HepG2 (cell line): Measurements from ENCODE around the gene NXN. TPM values are rescaled to one million over a fixed set of nuclear protein-coding genes. Genes with fewer than 3 reads are reported as not detected.

Experiments
- ATAC-seq: fragments of 200-7000 bp; cut with Tn5 transposase; 3 replicates; pipeline ENCODE4 v1.9.1; 2020; ENCODE audit warnings: mild to moderate bottlenecking, moderate library complexity
- BruUV-seq: library from RNA; stranded (reverse); fragments of 400-500 nt; replicated peaks from 2 replicates; lab custom pipeline; 2021; lab: Mats Ljungman, UMichigan
- CTCF ChIA-PET: fragments of 300-600 bp; formaldehyde crosslinking; extraction: SDS; loops from one replicate; lab custom pipeline; 2021; ENCODE audit warnings: low total read pairs, inconsistent platforms, low intra/inter-chr PET ratio; lab: Yijun Ruan, JAX
- POLR2A ChIA-PET: fragments of 350-600 bp; sonication (Branson Sonifier 250); formaldehyde crosslinking; loops from one replicate; lab custom pipeline; 2020; ENCODE audit warnings: antibody characterized with exemption, inconsistent platforms; lab: Yijun Ruan, JAX
- DNase-seq: peaks from one replicate; pipeline ENCODE4 v3.0.0-alpha.2; 2015; ENCODE audit warnings: low spot score
- FAIRE-seq: peaks from 3 replicates; lab custom pipeline; 2011; peaks lifted over from hg19 to GRCh38; lab: Jason Lieb, UNC
- H2AFZ ChIP-seq: one replicate; pipeline ENCODE4 v1.6.1; 2011; ENCODE audit warnings: low read length, inconsistent platforms
- H3K27ac ChIP-seq: fragments of 300-600 bp; 3 replicates; pipeline ENCODE4 v1.8.0; 2011; ENCODE audit warnings: mixed run types, mild to moderate bottlenecking, mixed read lengths, low read length, inconsistent platforms; ENCODE audit not compliant: insufficient read depth; ENCODE audit errors: extremely low read length
- H3K27me3 ChIP-seq, 2 experiments: fragments of 200-600 bp in 1 of 2; 2 replicates in 1 of 2; 3 replicates in 1 of 2; pipeline versions ENCODE4 v1.6.0 to v1.8.0; 2011; ENCODE audit warnings: low read length in 2 of 2, mild to moderate bottlenecking in 2 of 2, moderate library complexity in 2 of 2, inconsistent platforms in 1 of 2; ENCODE audit not compliant: insufficient read depth in 2 of 2, control insufficient read depth in 1 of 2
- H3K36me3 ChIP-seq, 2 experiments: fragments of 200-600 bp in 1 of 2; replicated peaks in 1 of 2; 2 replicates in 1 of 2; 3 replicates in 1 of 2; pipeline versions ENCODE4 v1.5.1 to v1.8.0; 2011; ENCODE audit warnings: low read length in 2 of 2, inconsistent platforms in 1 of 2; ENCODE audit not compliant: insufficient read depth in 2 of 2, control insufficient read depth in 1 of 2
- H3K4me1 ChIP-seq: 2 replicates; pipeline ENCODE4 v1.5.1; 2012; ENCODE audit warnings: low read length, inconsistent platforms; ENCODE audit not compliant: insufficient read depth
- H3K4me2 ChIP-seq: 2 replicates; pipeline ENCODE4 v1.6.0; 2011; ENCODE audit warnings: low read depth, low read length, inconsistent platforms
- H3K4me3 ChIP-seq, 3 experiments: fragments of 200-600 bp in 1 of 3; sonication (generic), shearing (Covaris generic) in 1 of 3; replicated peaks in 1 of 3; 2 replicates each; pipeline ENCODE4 v1.5.1; 2011 to 2016; ENCODE audit warnings: low read length in 3 of 3, inconsistent platforms in 2 of 3, low read depth in 2 of 3, mild to moderate bottlenecking in 2 of 3, control low read depth in 1 of 3, mixed read lengths in 1 of 3; ENCODE audit not compliant: insufficient read depth in 1 of 3
- H3K79me2 ChIP-seq: one replicate; pipeline ENCODE4 v1.6.1; 2011; ENCODE audit warnings: low read length, inconsistent platforms; ENCODE audit not compliant: insufficient read depth
- H3K9ac ChIP-seq: 2 replicates; pipeline ENCODE4 v1.6.0; 2011; ENCODE audit warnings: mild to moderate bottlenecking, low read depth, low read length, inconsistent platforms; ENCODE audit not compliant: insufficient read depth
- H3K9me3 ChIP-seq: 2 replicates; pipeline ENCODE4 v1.5.1; 2012; ENCODE audit warnings: mild to moderate bottlenecking, low read length
- H4K20me1 ChIP-seq: 2 replicates; pipeline ENCODE4 v1.6.0; 2011; ENCODE audit warnings: inconsistent platforms, mild to moderate bottlenecking, low read length, moderate library complexity; ENCODE audit not compliant: insufficient read depth
- AGO1 ChIP-seq: fragments of 200-400 bp; formaldehyde crosslinking; IDR thresholded peaks from 2 replicates; pipeline ENCODE4 v1.6.1; 2017; ENCODE audit warnings: mild to moderate bottlenecking, low read depth, low read length, moderate library complexity; ENCODE audit not compliant: poor library complexity, severe bottlenecking
- CBX2 ChIP-seq, 2 experiments: fragments of 200-600 bp in 1 of 2; sonication (generic); formaldehyde crosslinking in 1 of 2; IDR thresholded peaks; 2 replicates each; pipeline versions ENCODE4 v1.7.0 to v1.8.1; 2018 to 2022; ENCODE audit warnings: low read depth in 2 of 2, low read length in 1 of 2, mild to moderate bottlenecking in 1 of 2, missing genetic modification reagents in 1 of 2
- FOXK2 ChIP-seq: fragments of 450-650 bp; IDR thresholded peaks from 2 replicates; pipeline ENCODE4 v1.6.1; 2016
- HIC2 ChIP-seq: sonication (generic); formaldehyde crosslinking; IDR thresholded peaks from 2 replicates; pipeline ENCODE4 v1.9.0; 2022; ENCODE audit warnings: low read depth, missing genetic modification reagents
- MTA1 ChIP-seq: sonication (generic); formaldehyde crosslinking; IDR thresholded peaks from 2 replicates; pipeline ENCODE4 v1.4.0; 2020; ENCODE audit warnings: missing genetic modification reagents, mild to moderate bottlenecking, borderline replicate concordance
- NFKB2 ChIP-seq: sonication (generic); formaldehyde crosslinking; IDR thresholded peaks from 2 replicates; pipeline ENCODE4 v1.4.0; 2020; ENCODE audit warnings: missing genetic modification reagents, borderline replicate concordance
- NR2F1 ChIP-seq, 2 experiments: fragments of 450-650 bp in 1 of 2; formaldehyde crosslinking in 1 of 2; IDR thresholded peaks; 2 replicates each; pipeline versions ENCODE4 v1.5.0 to v1.6.1; 2016 to 2020; ENCODE audit warnings: mild to moderate bottlenecking in 1 of 2, missing compliant biosample characterization in 1 of 2, missing genetic modification reagents in 1 of 2, moderate library complexity in 1 of 2
- PPARG ChIP-seq: conservative IDR thresholded peaks from 2 replicates; pipeline ENCODE4 v1.6.1; 2016; ENCODE audit warnings: missing biosample characterization, missing genetic modification reagents
- RARA ChIP-seq: IDR thresholded peaks from 2 replicates; pipeline ENCODE4 v1.6.1; 2016; ENCODE audit warnings: missing genetic modification reagents, missing compliant biosample characterization
- TCF12 ChIP-seq, 2 experiments: fragments of 450-650 bp in 1 of 2; sonication (generic) in 1 of 2; formaldehyde crosslinking in 1 of 2; IDR thresholded peaks; 2 replicates each; pipeline versions ENCODE4 v1.6.1 to v1.8.0; 2017 to 2022; ENCODE audit warnings: antibody characterized with exemption in 1 of 2, mild to moderate bottlenecking in 1 of 2, missing genetic modification reagents in 1 of 2, moderate library complexity in 1 of 2
- XRCC5 ChIP-seq: fragments of 200-400 bp; formaldehyde crosslinking; optimal IDR thresholded peaks from 2 replicates; pipeline ENCODE3; 2017; ENCODE audit warnings: mild to moderate bottlenecking, low read length
- ZBTB1 ChIP-seq: sonication (generic); formaldehyde crosslinking; IDR thresholded peaks from 2 replicates; pipeline ENCODE4 v1.4.0; 2020; ENCODE audit warnings: missing genetic modification reagents, borderline replicate concordance
- ZBTB8A ChIP-seq: sonication (generic); formaldehyde crosslinking; IDR thresholded peaks from 2 replicates; pipeline ENCODE4 v1.4.0; 2020; ENCODE audit warnings: mild to moderate bottlenecking, low read depth, missing genetic modification reagents, borderline replicate concordance
- ZMYM4 ChIP-seq: sonication (generic); formaldehyde crosslinking; IDR thresholded peaks from 2 replicates; pipeline ENCODE4 v1.8.1; 2023; ENCODE audit warnings: mild to moderate bottlenecking, missing genetic modification reagents
- WGBS: methylation state at CpG from one replicate; pipeline ENCODE4 v1.1.6; 2017; ENCODE audit warnings: low lambda C conversion rate; 5-methylcytosine and 5-hydroxymethylcytosine counted together
- in situ Hi-C: cut with HindIII; loops from 2 replicates; pipeline ENCODE4 v1.10.0; 2017; ENCODE audit warnings: low pct_unique_long_range_greater_than_20kb; ENCODE audit not compliant: extremely low pct_ligation_motif_present
- intact Hi-C: fragments of 100-400 bp; cut with micrococcal nuclease; formaldehyde crosslinking; loops from one replicate; pipeline ENCODE4 v1.10.0; 2022; ENCODE audit not compliant: unreplicated experiment
- polyA plus RNA-seq, 8 experiments: library from polyadenylated mRNA; depleted of rRNA in 3 of 8; stranded (reverse) in 7 of 8; unstranded in 1 of 8; fragments of >200 nt; fragmentation: Illumina TruSeq in 4 of 8; extraction: Trizol in 4 of 8; gene quantifications; 2 replicates each; pipeline versions ENCODE4 v1.2.1 to v1.2.3, GENCODE V29; 2011 to 2016; ENCODE audit warnings: low read depth in 4 of 8, missing spikeins in 1 of 8, mixed read lengths in 1 of 8; ENCODE audit not compliant: insufficient read depth in 1 of 8
- total RNA-seq, 5 experiments: library from RNA; depleted of rRNA; stranded (reverse); fragments of >200 nt; fragmentation: Illumina TruSeq; extraction: Trizol; gene quantifications; 2 replicates each; pipeline ENCODE4 v1.2.3, GENCODE V29; 2016; ENCODE audit warnings: low read depth in 1 of 5
- TF ChIP-seq, protein P1 (sequence below): sonication (generic); formaldehyde crosslinking; IDR thresholded peaks from 2 replicates; pipeline ENCODE4 v1.4.0; 2020; ENCODE audit warnings: mild to moderate bottlenecking, missing genetic modification reagents
- TF ChIP-seq, protein P2 (sequence below): IDR thresholded peaks from 2 replicates; pipeline ENCODE4 v1.6.1; 2016; ENCODE audit warnings: missing genetic modification reagents, missing compliant biosample characterization
- TF ChIP-seq, protein P3 (sequence below): sonication (generic); formaldehyde crosslinking; IDR thresholded peaks from 2 replicates; pipeline ENCODE4 v1.5.0; 2020; ENCODE audit warnings: mild to moderate bottlenecking, missing genetic modification reagents, borderline replicate concordance

The NXN gene
- total and polyA plus RNA-seq, 2 of the 13 experiments (the other 11 are each of a cell fraction or from before 2014, with no cell fraction given) = 22.2 to 24.3 TPM

- Histone ChIP-seq H3K36me3 (peaks cover 0 to 4% of the 10 kb centered on the region in 2 experiments; a peak in 1 of 5 replicates), H3K4me3 (no peak overlapping the region), H3K27ac (no peak overlapping the region), H2AFZ (no peak overlapping the region), H3K9ac (no peak overlapping the region), H3K4me1 (peaks cover 10% of the 10 kb centered on the region), H3K79me2 (peaks cover 2% of the 10 kb centered on the region), H4K20me1 (no peaks in the 10 kb centered on the region), H3K27me3 (no peaks in the 10 kb centered on the region), H3K4me2 (no peak overlapping the region), H3K9me3 (no peaks in the 10 kb centered on the region)
- POLR2A ChIA-PET = interaction anchor here (1.0 kb wide), 1 partner anchor 36 kb away, joined by 4 read pairs; the partner anchor contains the start of gene NXN
- no peak for ATAC-seq
- in situ Hi-C loops = no loop called here
- intact Hi-C loops = no loop called here
- FAIRE-seq = no peak
- no peak for DNase-seq
- 87% methylated on average over 14 of the region's 14 CpGs for WGBS
- BruUV-seq = no TSS peak
- CTCF ChIA-PET = no interaction called here
- TF ChIP-seq ZBTB8A = no peak
- TF ChIP-seq CBX2 (IDR thresholded peaks at IDR 0.05; ENCODE audit: low read depth, low read length) = no peak
- no peak for TF ChIP-seq CBX2 (CRISPR knock-in tag; IDR thresholded peaks at IDR 0.05; ENCODE audit: low read depth)
- TF ChIP-seq RARA (CRISPR knock-in tag) = no peak
- no peak for TF ChIP-seq NFKB2
- no peak for TF ChIP-seq NR2F1 (CRISPR knock-in tag; IDR thresholded peaks at IDR 0.05)
- TF ChIP-seq TCF12 (IDR thresholded peaks at IDR 0.05) = no peak
- no peak for TF ChIP-seq TCF12 (CRISPR knock-in tag; IDR thresholded peaks at IDR 0.05)
- no peak for TF ChIP-seq HIC2 (CRISPR knock-in tag)
- TF ChIP-seq, protein P1, sequence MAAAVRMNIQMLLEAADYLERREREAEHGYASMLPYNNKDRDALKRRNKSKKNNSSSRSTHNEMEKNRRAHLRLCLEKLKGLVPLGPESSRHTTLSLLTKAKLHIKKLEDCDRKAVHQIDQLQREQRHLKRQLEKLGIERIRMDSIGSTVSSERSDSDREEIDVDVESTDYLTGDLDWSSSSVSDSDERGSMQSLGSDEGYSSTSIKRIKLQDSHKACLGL = no peak
- no peak for TF ChIP-seq PPARG (CRISPR knock-in tag)
- TF ChIP-seq, protein P2, sequence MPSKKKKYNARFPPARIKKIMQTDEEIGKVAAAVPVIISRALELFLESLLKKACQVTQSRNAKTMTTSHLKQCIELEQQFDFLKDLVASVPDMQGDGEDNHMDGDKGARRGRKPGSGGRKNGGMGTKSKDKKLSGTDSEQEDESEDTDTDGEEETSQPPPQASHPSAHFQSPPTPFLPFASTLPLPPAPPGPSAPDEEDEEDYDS (CRISPR knock-in tag) = no peak
- TF ChIP-seq ZBTB1 (CRISPR knock-in tag) = no peak
- TF ChIP-seq ZMYM4 (CRISPR knock-in tag) = no peak
- no peak for TF ChIP-seq MTA1
- TF ChIP-seq, protein P3, sequence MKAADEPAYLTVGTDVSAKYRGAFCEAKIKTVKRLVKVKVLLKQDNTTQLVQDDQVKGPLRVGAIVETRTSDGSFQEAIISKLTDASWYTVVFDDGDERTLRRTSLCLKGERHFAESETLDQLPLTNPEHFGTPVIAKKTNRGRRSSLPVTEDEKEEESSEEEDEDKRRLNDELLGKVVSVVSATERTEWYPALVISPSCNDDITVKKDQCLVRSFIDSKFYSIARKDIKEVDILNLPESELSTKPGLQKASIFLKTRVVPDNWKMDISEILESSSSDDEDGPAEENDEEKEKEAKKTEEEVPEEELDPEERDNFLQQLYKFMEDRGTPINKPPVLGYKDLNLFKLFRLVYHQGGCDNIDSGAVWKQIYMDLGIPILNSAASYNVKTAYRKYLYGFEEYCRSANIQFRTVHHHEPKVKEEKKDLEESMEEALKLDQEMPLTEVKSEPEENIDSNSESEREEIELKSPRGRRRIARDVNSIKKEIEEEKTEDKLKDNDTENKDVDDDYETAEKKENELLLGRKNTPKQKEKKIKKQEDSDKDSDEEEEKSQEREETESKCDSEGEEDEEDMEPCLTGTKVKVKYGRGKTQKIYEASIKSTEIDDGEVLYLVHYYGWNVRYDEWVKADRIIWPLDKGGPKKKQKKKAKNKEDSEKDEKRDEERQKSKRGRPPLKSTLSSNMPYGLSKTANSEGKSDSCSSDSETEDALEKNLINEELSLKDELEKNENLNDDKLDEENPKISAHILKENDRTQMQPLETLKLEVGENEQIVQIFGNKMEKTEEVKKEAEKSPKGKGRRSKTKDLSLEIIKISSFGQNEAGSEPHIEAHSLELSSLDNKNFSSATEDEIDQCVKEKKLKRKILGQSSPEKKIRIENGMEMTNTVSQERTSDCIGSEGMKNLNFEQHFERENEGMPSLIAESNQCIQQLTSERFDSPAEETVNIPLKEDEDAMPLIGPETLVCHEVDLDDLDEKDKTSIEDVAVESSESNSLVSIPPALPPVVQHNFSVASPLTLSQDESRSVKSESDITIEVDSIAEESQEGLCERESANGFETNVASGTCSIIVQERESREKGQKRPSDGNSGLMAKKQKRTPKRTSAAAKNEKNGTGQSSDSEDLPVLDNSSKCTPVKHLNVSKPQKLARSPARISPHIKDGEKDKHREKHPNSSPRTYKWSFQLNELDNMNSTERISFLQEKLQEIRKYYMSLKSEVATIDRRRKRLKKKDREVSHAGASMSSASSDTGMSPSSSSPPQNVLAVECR = no peak
- no peak for TF ChIP-seq FOXK2
- no peak for TF ChIP-seq AGO1
- TF ChIP-seq XRCC5 = no peak
These were observed 35.2 kb downstream of the NXN start for GRCh38 chr17:944266-944826.
